WERI-Rb-1 (cell line): ENCODE measurements around the gene SFMBT1.

Source experiments
- DNase-seq: peaks from one replicate; pipeline ENCODE4 v3.0.0-alpha.2; 2020
- H3K27ac ChIP-seq: fragments of 250-450 bp; sonication (Bioruptor Pico); 2 replicates; pipeline ENCODE4 v1.5.1; 2020; ENCODE audit warnings: mild to moderate bottlenecking, moderate library complexity
- H3K27me3 ChIP-seq: fragments of 250-450 bp; sonication (Bioruptor Pico); 2 replicates; pipeline ENCODE4 v1.5.1; 2021; ENCODE audit warnings: mild to moderate bottlenecking, low read depth, moderate library complexity; ENCODE audit not compliant: insufficient read depth, severe bottlenecking
- H3K36me3 ChIP-seq: fragments of 250-450 bp; sonication (Bioruptor Pico); 2 replicates; pipeline ENCODE4 v1.5.1; 2020; ENCODE audit warnings: mild to moderate bottlenecking, moderate library complexity
- H3K4me3 ChIP-seq: 2 replicates; pipeline ENCODE4 v1.5.1; 2011; ENCODE audit warnings: low read depth, mild to moderate bottlenecking, control low read depth, low read length
- H3K9me3 ChIP-seq: fragments of 250-450 bp; sonication (Bioruptor Pico); 2 replicates; pipeline ENCODE4 v1.5.1; 2021; ENCODE audit warnings: mild to moderate bottlenecking, moderate library complexity; ENCODE audit not compliant: severe bottlenecking
- CTCF ChIP-seq: IDR thresholded peaks from 2 replicates; pipeline ENCODE4 v1.5.1; 2011; ENCODE audit warnings: low read depth, mild to moderate bottlenecking, control low read depth, inconsistent platforms, low read length

SFMBT1 gene

DNA sequence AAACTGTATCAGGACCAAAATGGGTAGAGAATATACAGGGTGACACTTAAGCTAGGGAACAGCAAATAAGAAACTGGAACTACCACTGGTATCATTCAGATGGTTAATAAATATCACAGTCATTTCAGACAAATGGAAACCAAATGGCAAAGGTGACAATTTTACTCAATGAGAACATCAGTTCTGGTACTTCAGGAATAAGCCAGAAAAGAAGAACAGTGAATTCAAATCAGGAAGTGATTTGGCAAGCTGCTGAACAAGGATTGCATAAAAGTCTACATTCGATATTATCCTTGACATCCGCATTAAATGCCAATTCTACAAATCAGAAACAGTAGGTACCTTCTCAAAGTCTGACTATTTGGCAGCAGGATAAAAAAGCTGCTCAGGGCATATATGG lies 125.0 kb downstream of the SFMBT1 start:
- H3K27ac ChIP-seq = no peak overlapping the region
- H3K4me3 ChIP-seq = no peak overlapping the region
- no peak for DNase-seq
- H3K9me3 ChIP-seq = no peaks in the 10 kb centered on the region
- H3K36me3 ChIP-seq = peaks cover 45% of the 10 kb centered on the region
- H3K27me3 ChIP-seq = no peaks in the 10 kb centered on the region
- no peak for TF ChIP-seq CTCF

GRCh38 chr3:52917044-52917443 lies 128.8 kb downstream of the SFMBT1 start:
- Histone ChIP-seq H3K27me3 (no peaks in the 10 kb centered on the region), H3K4me3 (no peak overlapping the region), H3K9me3 (no peaks in the 10 kb centered on the region), H3K27ac (no peak overlapping the region), H3K36me3 (peaks cover 66% of the 10 kb centered on the region)
- TF ChIP-seq CTCF = no peak
- DNase-seq = no peak

- Histone ChIP-seq H3K27ac (no peak overlapping the region), H3K4me3 (no peak overlapping the region), H3K9me3 (no peaks in the 10 kb centered on the region), H3K27me3 (no peaks in the 10 kb centered on the region), H3K36me3 (peaks cover 60% of the 10 kb centered on the region)
- DNase-seq = no peak
- no peak for TF ChIP-seq CTCF
Measured at GRCh38 chr3:52915294-52915693, 130.6 kb downstream of the SFMBT1 start.

DNA sequence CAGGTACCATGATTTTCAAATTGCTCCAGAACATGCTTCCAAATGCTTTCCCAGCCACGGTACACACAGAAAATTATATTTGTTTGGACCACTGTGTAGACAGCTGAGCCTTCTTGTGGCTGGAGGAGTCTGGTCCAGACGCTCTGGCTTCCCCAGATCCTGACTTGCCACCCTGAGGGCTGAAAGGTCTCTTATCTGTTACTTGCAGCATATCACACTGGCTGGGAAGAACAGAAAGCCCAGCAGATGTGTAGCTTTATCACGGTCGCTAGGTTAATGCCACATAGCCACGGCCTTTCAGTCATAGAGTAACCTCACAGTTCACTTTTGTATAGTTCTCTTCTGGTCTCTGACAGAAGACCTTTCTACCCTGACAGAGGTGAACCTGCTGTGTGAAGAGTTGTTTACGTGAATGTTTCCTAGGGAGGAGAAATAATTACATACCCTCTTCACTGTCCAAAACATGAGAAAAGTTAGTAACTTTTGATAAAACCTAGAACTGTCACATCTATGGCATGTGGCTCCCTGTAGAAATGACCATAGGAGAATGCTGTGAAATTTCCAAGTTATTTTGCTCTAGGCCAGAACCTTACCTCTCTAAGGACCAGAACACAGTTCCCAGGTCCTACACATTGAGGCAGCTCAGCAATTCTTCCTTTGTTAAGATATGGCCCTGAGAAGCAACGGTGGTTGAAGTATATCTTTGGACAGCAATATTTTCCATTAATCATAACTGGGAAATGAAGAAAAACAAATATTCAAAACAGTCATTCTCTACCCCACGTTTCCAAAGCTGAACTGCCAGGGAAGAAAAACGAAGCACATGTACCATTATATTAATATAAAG lies 132.8 kb downstream of the SFMBT1 start:
- Histone ChIP-seq H3K9me3 (no peaks in the 10 kb centered on the region), H3K27me3 (no peaks in the 10 kb centered on the region), H3K36me3 (peaks cover 47% of the 10 kb centered on the region), H3K27ac (no peak overlapping the region), H3K4me3 (no peak overlapping the region)
- TF ChIP-seq CTCF = no peak
- DNase-seq = no peak

DNA sequence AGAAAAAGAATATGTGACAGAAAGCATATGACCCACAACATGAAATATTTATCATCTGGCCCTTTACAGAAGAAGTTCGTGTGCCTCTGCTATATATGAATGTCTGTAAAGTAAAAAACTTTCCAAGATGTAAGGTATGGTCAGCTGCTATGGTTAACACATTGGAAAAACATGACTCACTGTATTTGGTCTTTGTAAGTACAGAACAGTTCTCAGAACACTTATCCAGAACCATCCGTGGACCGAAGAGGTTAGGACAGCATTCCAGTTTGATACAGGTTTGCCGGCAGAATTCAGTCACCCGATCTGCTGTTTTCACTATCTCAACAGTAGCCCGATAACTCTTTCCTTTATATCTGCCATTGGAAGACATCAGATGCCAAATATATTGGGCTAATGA lies 135.1 kb downstream of the SFMBT1 start:
- Histone ChIP-seq H3K4me3 (no peak overlapping the region), H3K27ac (no peak overlapping the region), H3K27me3 (no peaks in the 10 kb centered on the region), H3K9me3 (no peaks in the 10 kb centered on the region), H3K36me3 (peaks cover 51% of the 10 kb centered on the region)
- TF ChIP-seq CTCF = no peak
- no peak for DNase-seq

DNA sequence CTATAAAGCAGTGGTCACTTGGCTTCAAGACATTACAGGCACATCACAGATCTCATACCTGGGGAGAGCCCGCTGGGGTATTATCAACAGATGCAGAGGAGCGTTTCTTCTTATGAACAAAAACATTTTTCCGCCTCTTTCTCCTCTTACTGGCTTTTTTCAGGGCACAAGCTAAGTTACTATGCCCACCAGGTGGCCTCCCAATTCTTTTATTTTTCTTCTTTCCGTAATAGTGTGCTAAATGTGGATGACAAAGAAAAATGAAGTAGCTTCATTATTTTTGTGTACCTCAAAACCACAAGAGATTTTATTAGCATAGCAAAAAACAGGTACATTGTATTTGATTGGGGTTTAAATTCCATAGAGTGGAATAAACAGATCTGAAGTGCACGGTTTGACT lies 138.4 kb downstream of the SFMBT1 start:
- Histone ChIP-seq H3K4me3 (no peak overlapping the region), H3K36me3 (peaks cover 53% of the 10 kb centered on the region), H3K9me3 (no peaks in the 10 kb centered on the region), H3K27ac (no peak overlapping the region), H3K27me3 (no peaks in the 10 kb centered on the region)
- no peak for TF ChIP-seq CTCF
- no peak for DNase-seq
